Stomach (tissue), 4 donors: Measurements from ENCODE around the gene PARD3.

Source experiments
- POLR2A ChIP-seq, 4 donors: fragments of 450-650 bp; IDR thresholded peaks; one replicate each; pipeline ENCODE4 v1.6.1; 2016; ENCODE audit warnings: antibody characterized with exemption in 4 of 4, control low read depth in 2 of 4, mild to moderate bottlenecking in 1 of 4, moderate library complexity in 1 of 4
- TF ChIP-seq, protein P1 (sequence below), 7 experiments: fragments of 450-650 bp in 4 of 7; fragments of 200-600 bp in 3 of 7; sonication (generic) in 3 of 7; IDR thresholded peaks; one replicate each; pipeline ENCODE4 v1.5.1; 2016 to 2019; ENCODE audit warnings: antibody characterized with exemption in 7 of 7, control low read depth in 2 of 7, mild to moderate bottlenecking in 1 of 7

DNA sequence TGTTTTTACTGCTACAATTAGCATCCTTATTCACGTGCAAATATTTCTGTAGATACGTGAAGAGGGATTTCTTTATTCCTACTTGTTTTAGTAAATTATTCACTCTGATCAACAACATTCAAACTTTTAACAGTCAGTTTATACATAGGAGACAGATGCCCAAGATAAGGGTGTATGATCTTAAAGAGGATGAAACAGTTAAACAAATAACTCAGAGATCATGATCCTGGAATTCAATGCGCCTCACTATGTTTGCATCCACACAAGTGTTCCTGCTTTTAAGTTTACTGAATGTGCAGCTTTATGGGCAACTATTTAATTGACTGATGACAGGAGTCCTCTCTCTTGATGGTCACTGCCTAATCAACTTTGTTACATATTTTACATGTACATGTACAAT is 394.8 kb downstream of the PARD3 start:
- TF ChIP-seq, protein P1, sequence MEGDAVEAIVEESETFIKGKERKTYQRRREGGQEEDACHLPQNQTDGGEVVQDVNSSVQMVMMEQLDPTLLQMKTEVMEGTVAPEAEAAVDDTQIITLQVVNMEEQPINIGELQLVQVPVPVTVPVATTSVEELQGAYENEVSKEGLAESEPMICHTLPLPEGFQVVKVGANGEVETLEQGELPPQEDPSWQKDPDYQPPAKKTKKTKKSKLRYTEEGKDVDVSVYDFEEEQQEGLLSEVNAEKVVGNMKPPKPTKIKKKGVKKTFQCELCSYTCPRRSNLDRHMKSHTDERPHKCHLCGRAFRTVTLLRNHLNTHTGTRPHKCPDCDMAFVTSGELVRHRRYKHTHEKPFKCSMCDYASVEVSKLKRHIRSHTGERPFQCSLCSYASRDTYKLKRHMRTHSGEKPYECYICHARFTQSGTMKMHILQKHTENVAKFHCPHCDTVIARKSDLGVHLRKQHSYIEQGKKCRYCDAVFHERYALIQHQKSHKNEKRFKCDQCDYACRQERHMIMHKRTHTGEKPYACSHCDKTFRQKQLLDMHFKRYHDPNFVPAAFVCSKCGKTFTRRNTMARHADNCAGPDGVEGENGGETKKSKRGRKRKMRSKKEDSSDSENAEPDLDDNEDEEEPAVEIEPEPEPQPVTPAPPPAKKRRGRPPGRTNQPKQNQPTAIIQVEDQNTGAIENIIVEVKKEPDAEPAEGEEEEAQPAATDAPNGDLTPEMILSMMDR (IDR thresholded peaks at IDR 0.05) = no peak
- TF ChIP-seq POLR2A (IDR thresholded peaks at IDR 0.05) = no peak
